ENCODE data around the gene ABHD16B. TPM values are rescaled to one million over a fixed set of nuclear protein-coding genes. Genes with fewer than 3 reads are reported as not detected.

Gene ABHD16B
- total and polyA plus RNA-seq, 4 donors = not detected

DNA sequence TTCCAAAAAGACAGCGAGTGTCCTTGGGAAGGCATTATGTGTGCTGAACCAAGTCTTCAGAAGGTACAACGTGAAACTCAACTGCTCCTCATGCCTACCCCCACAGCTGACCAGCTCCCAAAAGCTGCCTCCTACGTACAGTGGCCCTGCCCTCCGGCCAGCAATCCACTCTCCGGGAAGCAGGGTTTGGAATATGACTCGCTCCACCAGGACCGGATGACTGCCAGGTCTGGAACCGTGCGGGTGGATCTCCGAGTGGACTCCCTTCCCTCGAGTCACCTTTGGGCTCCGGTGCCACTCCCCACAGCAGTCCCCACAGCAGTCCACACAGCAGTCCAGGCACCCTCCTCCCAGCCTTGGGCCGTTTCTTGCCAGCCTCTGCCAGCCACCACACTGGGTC is 34.5 kb upstream of the ABHD16B start:
- H3K4me3 ChIP-seq (ENCODE audit: low read depth, low read length) = no peak overlapping the region
- peaks cover 3% of the 10 kb centered on the region for H3K36me3 ChIP-seq (ENCODE audit: control insufficient read depth, insufficient read depth, low read length)
- H3K27ac ChIP-seq (ENCODE audit: low read depth, low read length) = no peak overlapping the region
- H3K27me3 ChIP-seq (ENCODE audit: control insufficient read depth, insufficient read depth, low read length) = peaks cover 9% of the 10 kb centered on the region
- H3K4me1 ChIP-seq (ENCODE audit: control insufficient read depth, insufficient read depth, low read length) = peaks cover 21% of the 10 kb centered on the region
- 84% methylated on average over 13 of the region's 13 CpGs for WGBS (ENCODE audit: insufficient coverage)
- H3K9me3 ChIP-seq (ENCODE audit: control insufficient read depth, insufficient read depth, low read length) = no peaks in the 10 kb centered on the region
- no peak for DNase-seq (ENCODE audit: low read depth in 4 of 6, low spot score in 6 of 6)

GRCh38 chr20:63828124-63828523 is 33.2 kb upstream of the ABHD16B start:
- no CpG with 5 or more reads among the region's 8 CpGs for WGBS (ENCODE audit: insufficient coverage)
- no peak overlapping the region for H3K4me3 ChIP-seq (ENCODE audit: low read depth, low read length)
- no peak for DNase-seq (ENCODE audit: low read depth in 4 of 6, low spot score in 6 of 6)
- H3K27me3 ChIP-seq (ENCODE audit: control insufficient read depth, insufficient read depth, low read length) = peaks cover 9% of the 10 kb centered on the region
- H3K9me3 ChIP-seq (ENCODE audit: control insufficient read depth, insufficient read depth, low read length) = no peaks in the 10 kb centered on the region
- no peak overlapping the region for H3K27ac ChIP-seq (ENCODE audit: low read depth, low read length)
- peaks cover 15% of the 10 kb centered on the region for H3K4me1 ChIP-seq (ENCODE audit: control insufficient read depth, insufficient read depth, low read length)
- H3K36me3 ChIP-seq (ENCODE audit: control insufficient read depth, insufficient read depth, low read length) = peaks cover 5% of the 10 kb centered on the region

DNA sequence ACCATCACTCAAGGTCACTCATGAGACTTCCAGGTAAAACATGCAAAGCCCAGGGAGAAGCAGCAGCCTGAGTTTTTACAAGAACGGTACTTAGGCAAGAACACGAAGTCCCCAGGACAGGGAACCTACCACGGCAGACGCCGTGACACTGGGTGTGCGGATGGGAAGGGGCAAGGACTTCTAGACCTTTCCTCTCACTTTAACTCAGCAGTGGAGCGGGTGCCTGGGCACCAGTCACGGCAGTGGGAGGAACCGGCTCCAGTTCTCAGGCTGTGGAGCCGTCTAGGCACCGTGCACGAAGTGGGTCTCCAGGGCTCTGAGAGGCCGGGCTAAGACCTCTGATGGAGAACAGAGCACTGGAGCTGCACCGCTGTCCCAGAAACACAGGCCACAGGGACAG is 32.8 kb upstream of the ABHD16B start:
- 66% methylated on average over 11 of the region's 14 CpGs for WGBS (ENCODE audit: insufficient coverage)
- H3K27ac ChIP-seq (ENCODE audit: low read depth, low read length) = no peak overlapping the region
- H3K4me3 ChIP-seq (ENCODE audit: low read depth, low read length) = no peak overlapping the region

GRCh38 chr20:63828951-63829350 is 32.3 kb upstream of the ABHD16B start:
- H3K4me3 ChIP-seq (ENCODE audit: low read depth, low read length) = peak overlapping the region; percentile 45
- WGBS (ENCODE audit: insufficient coverage) = 66% methylated on average over 6 of the region's 10 CpGs
- H3K27ac ChIP-seq (ENCODE audit: low read depth, low read length) = no peak overlapping the region
- peaks cover 5% of the 10 kb centered on the region for H3K36me3 ChIP-seq (ENCODE audit: control insufficient read depth, insufficient read depth, low read length)
- no peaks in the 10 kb centered on the region for H3K9me3 ChIP-seq (ENCODE audit: control insufficient read depth, insufficient read depth, low read length)
- H3K4me1 ChIP-seq (ENCODE audit: control insufficient read depth, insufficient read depth, low read length) = peaks cover 20% of the 10 kb centered on the region
- DNase-seq (ENCODE audit: low read depth in 4 of 6, low spot score in 6 of 6) = no peak
- H3K27me3 ChIP-seq (ENCODE audit: control insufficient read depth, insufficient read depth, low read length) = peaks cover 9% of the 10 kb centered on the region

More for the DNA sequence above, 32.8 kb upstream of the ABHD16B start:
- no peaks in the 10 kb centered on the region for H3K9me3 ChIP-seq (ENCODE audit: control insufficient read depth, insufficient read depth, low read length)
- H3K36me3 ChIP-seq (ENCODE audit: control insufficient read depth, insufficient read depth, low read length) = peaks cover 5% of the 10 kb centered on the region
- H3K4me1 ChIP-seq (ENCODE audit: control insufficient read depth, insufficient read depth, low read length) = peaks cover 16% of the 10 kb centered on the region
- H3K27me3 ChIP-seq (ENCODE audit: control insufficient read depth, insufficient read depth, low read length) = peaks cover 9% of the 10 kb centered on the region
- no peak for DNase-seq (ENCODE audit: low read depth in 4 of 6, low spot score in 6 of 6)

- H3K27ac ChIP-seq (ENCODE audit: low read depth, low read length) = peak overlapping the region; percentile 3
- peak overlapping the region; percentile 45 for H3K4me3 ChIP-seq (ENCODE audit: low read depth, low read length)
- DNase-seq (ENCODE audit: low read depth in 4 of 6, low spot score in 6 of 6) = peak in 1 of 6 donors; percentile 44
- peaks cover 5% of the 10 kb centered on the region for H3K36me3 ChIP-seq (ENCODE audit: control insufficient read depth, insufficient read depth, low read length)
- peaks cover 26% of the 10 kb centered on the region for H3K4me1 ChIP-seq (ENCODE audit: control insufficient read depth, insufficient read depth, low read length)
- no peaks in the 10 kb centered on the region for H3K9me3 ChIP-seq (ENCODE audit: control insufficient read depth, insufficient read depth, low read length)
- peaks cover 9% of the 10 kb centered on the region for H3K27me3 ChIP-seq (ENCODE audit: control insufficient read depth, insufficient read depth, low read length)
- WGBS (ENCODE audit: insufficient coverage) = 14% methylated on average over 7 of the region's 10 CpGs
Observed at GRCh38 chr20:63829603-63829944, 31.7 kb upstream of the ABHD16B start.

DNA sequence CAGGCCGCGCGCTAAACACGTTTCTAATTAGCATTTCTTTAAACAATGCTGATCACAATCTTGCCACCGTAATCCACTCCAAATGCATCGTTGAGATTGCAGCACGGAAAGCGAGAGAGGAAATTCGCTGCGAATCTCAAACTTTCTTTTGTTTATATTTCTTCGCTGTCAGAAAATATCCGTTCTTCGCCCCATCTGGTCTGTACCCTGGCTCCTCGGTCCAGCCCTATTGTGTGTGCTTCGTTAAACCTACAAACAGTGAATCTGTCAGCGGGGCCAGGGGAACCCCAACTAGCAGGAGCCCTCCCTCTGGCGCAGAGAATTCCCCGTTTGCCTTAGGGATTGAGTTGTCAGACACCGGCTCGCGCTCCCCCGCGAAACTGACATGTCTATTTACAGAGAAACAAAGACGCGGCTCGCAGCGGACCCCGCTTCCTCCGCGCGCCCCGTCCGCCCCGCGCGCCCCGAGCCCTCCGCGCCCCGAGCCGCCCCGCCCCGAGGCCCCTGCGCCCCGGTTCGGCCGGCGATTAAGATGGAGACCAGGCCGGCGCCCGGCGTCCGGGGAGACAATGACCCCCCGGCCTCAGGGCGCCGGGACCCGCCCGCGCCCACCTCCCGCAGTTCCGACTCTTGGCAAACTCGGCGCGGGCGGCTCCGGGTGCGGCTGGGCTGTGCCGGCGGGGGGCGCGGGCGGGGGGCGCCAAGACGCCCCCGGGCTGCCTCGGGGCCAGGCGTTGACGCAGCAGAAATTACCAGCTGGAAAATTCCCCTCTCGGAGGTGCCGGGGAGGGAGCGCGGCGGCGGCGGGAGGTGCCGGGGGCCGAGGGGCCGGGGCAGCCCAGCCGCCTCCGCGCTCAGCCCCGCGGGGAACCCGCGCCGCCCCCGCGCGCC is 31.1 kb upstream of the ABHD16B start:
- Histone ChIP-seq H3K4me1 (ENCODE audit: control insufficient read depth, insufficient read depth, low read length) (peaks cover 32% of the 10 kb centered on the region), H3K36me3 (ENCODE audit: control insufficient read depth, insufficient read depth, low read length) (peaks cover 5% of the 10 kb centered on the region), H3K9me3 (ENCODE audit: control insufficient read depth, insufficient read depth, low read length) (no peaks in the 10 kb centered on the region), H3K27me3 (ENCODE audit: control insufficient read depth, insufficient read depth, low read length) (peaks cover 9% of the 10 kb centered on the region), H3K27ac (ENCODE audit: low read depth, low read length) (peak overlapping the region; percentile 3), H3K4me3 (ENCODE audit: low read depth, low read length) (peak overlapping the region; percentile 45)
- peak in 2 of 6 donors; percentile 50 to 57 for DNase-seq (ENCODE audit: low read depth in 4 of 6, low spot score in 6 of 6)
- WGBS (ENCODE audit: insufficient coverage) = under 1% methylated on average over 99 of the region's 99 CpGs

GRCh38 chr20:63830841-63831588 is 30.3 kb upstream of the ABHD16B start, which contains the start of gene ZBTB46:
TSS of gene ZBTB46 (minus strand) at chr20:63831264. CDS start at chr20:63790757, 40,507 bp downstream.
- Histone ChIP-seq H3K27me3 (ENCODE audit: control insufficient read depth, insufficient read depth, low read length) (peaks cover 9% of the 10 kb centered on the region), H3K4me3 (ENCODE audit: low read depth, low read length) (peak within 1 kb of the TSS; percentile 45), H3K36me3 (ENCODE audit: control insufficient read depth, insufficient read depth, low read length) (peaks cover 5% of the 10 kb centered on the region), H3K4me1 (ENCODE audit: control insufficient read depth, insufficient read depth, low read length) (peaks cover 37% of the 10 kb centered on the region), H3K9me3 (ENCODE audit: control insufficient read depth, insufficient read depth, low read length) (no peaks in the 10 kb centered on the region), H3K27ac (ENCODE audit: low read depth, low read length) (peak within 1 kb of the TSS; percentile 3)
- 0% methylated on average over 147 of the region's 147 CpGs for WGBS (ENCODE audit: insufficient coverage)
- DNase-seq (ENCODE audit: low read depth in 4 of 6, low spot score in 6 of 6) = peak in 4 of 6 donors; percentile 36 to 83 (median 60)

DNA sequence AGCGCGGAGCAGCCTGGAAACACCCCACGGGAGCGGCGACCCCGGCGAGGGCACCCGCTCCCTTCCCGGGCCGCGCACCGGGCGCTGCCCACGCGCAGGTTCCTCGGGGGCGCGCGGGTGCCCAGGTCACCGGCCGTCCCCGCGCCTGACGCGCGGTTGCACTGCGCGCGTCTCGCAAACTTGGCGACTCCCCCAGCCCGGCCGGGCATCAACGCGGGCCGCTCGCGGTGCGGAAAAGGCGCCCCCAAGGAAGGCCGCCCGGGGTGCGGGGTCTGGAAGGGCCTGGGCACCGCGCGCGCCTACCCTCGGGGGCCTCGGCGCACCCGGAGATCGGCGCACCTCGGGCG is 29.7 kb upstream of the ABHD16B start:
- H3K9me3 ChIP-seq (ENCODE audit: control insufficient read depth, insufficient read depth, low read length) = no peaks in the 10 kb centered on the region
- H3K36me3 ChIP-seq (ENCODE audit: control insufficient read depth, insufficient read depth, low read length) = peaks cover 5% of the 10 kb centered on the region
- peak in 2 of 6 donors; percentile 18 to 35 for DNase-seq (ENCODE audit: low read depth in 4 of 6, low spot score in 6 of 6)
- H3K27ac ChIP-seq (ENCODE audit: low read depth, low read length) = no peak overlapping the region
- H3K4me1 ChIP-seq (ENCODE audit: control insufficient read depth, insufficient read depth, low read length) = peaks cover 37% of the 10 kb centered on the region
- WGBS (ENCODE audit: insufficient coverage) = under 1% methylated on average over 55 of the region's 55 CpGs
- H3K4me3 ChIP-seq (ENCODE audit: low read depth, low read length) = no peak overlapping the region
- peaks cover 9% of the 10 kb centered on the region for H3K27me3 ChIP-seq (ENCODE audit: control insufficient read depth, insufficient read depth, low read length)

DNA sequence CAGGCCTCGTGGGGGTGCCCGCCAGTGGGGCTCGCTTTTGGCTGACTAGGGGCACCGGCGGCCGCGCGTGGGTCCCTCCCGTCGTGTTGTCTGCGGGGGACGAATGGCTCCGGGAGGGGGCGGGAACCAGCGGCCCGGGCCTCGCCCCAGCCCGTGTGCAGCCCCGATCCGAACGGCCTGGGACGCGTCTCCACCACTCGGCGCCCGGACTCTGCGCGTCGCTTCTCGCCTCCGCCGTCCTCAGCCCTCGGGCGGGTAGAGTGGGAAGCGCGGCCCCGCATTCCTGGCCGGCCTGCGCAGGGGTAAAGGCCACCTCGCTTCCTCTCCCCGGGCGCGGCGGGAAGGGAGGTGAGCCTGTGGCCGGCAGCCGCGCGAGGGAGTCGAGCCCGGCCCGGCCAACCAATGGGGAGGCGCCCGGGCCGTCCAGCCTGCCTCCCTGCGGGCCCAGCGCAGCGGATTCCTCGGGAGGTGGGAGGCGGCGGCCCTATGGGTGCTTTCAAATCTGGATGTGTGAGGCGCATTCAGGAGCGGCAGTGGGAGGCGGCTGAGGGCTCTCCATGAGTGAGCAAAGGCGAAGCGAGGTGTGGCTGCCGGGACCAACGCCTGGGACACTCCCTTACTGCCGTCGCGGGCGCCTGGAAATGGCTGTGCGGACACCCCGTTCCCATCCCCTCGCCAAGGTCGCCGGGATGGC is 29.2 kb upstream of the ABHD16B start:
- peak in 1 of 6 donors; percentile 36 for DNase-seq (ENCODE audit: low read depth in 4 of 6, low spot score in 6 of 6)
- Histone ChIP-seq H3K4me3 (ENCODE audit: low read depth, low read length) (peak overlapping the region; percentile 9), H3K9me3 (ENCODE audit: control insufficient read depth, insufficient read depth, low read length) (no peaks in the 10 kb centered on the region), H3K27ac (ENCODE audit: low read depth, low read length) (no peak overlapping the region), H3K4me1 (ENCODE audit: control insufficient read depth, insufficient read depth, low read length) (peaks cover 37% of the 10 kb centered on the region), H3K36me3 (ENCODE audit: control insufficient read depth, insufficient read depth, low read length) (peaks cover 5% of the 10 kb centered on the region), H3K27me3 (ENCODE audit: control insufficient read depth, insufficient read depth, low read length) (peaks cover 9% of the 10 kb centered on the region)
- WGBS (ENCODE audit: insufficient coverage) = 8% methylated on average over 76 of the region's 76 CpGs

Measured in spinal cord (tissue), 10 donors.